ENCODE data around the gene CLDN1. TPM values are rescaled to one million over a fixed set of nuclear protein-coding genes. Genes with fewer than 3 reads are reported as not detected.

The CLDN1 gene
- total and polyA plus RNA-seq, 10 of the 15 experiments (the other 5 are each of a cell fraction or from before 2014, with no cell fraction given), result 3.4 to 22.8 (median 8.5) TPM

GRCh38 chr3:190369668-190370295 lies 47.5 kb upstream of the CLDN1 start:
- ATAC-seq (no peak), DNase-seq (ENCODE audit: low read depth, low spot score) (no peak), FAIRE-seq (no peak)
- no peaks in the 10 kb centered on the region for H3K36me3 ChIP-seq (ENCODE audit: control insufficient read depth in 2 of 2, insufficient read depth in 2 of 2, low read length in 1 of 2)
- H3K27me3 ChIP-seq (replicated peaks in 1 of 2; ENCODE audit: control insufficient read depth in 2 of 2, insufficient read depth in 2 of 2, low read length in 1 of 2), result no peaks in the 10 kb centered on the region; a peak in 1 of 4 replicates
- H4K20me1 ChIP-seq (ENCODE audit: control insufficient read depth, insufficient read depth), result no peaks in the 10 kb centered on the region
- TF ChIP-seq GABPA (IDR thresholded peaks at IDR 0.05; ENCODE audit: low read depth) (no peak), ZBTB4 (CRISPR knock-in tag; IDR thresholded peaks at IDR 0.05) (no peak), POU2F2 (IDR thresholded peaks at IDR 0.05; ENCODE audit: borderline replicate concordance, low read depth, low read length) (no peak), RFX5 (IDR thresholded peaks at IDR 0.05; ENCODE audit: low read depth, low read length) (no peak), MYB (IDR thresholded peaks at IDR 0.05; ENCODE audit: borderline replicate concordance, low read depth, low read length) (no peak), PAX8 (IDR thresholded peaks at IDR 0.05) (no peak), BRCA1 (IDR thresholded peaks at IDR 0.05; ENCODE audit: low read depth, low read length) (no peak)
- intact Hi-C loops (cut with micrococcal nuclease; ENCODE audit: unreplicated experiment), result no loop called here
- H3K79me2 ChIP-seq (ENCODE audit: control insufficient read depth, insufficient read depth, low read length), result no peaks in the 10 kb centered on the region
- H3K4me1 ChIP-seq (ENCODE audit: control insufficient read depth, insufficient read depth, low read length), result no peaks in the 10 kb centered on the region
- ChIA-PET POLR2A (interaction anchor here (1.1 kb wide), 1 partner anchor 18 kb away, joined by 3 read pairs; no protein-coding TSS in a partner anchor), RAD21 (ENCODE audit: unreplicated experiment) (interaction anchor here (0.8 to 1.5 kb wide), 3 partner anchors 9 to 48 kb away, joined by 3 to 6 read pairs (median 4); partner anchors contain the start of gene CLDN1), CTCF (interaction anchor here (0.6 to 2.3 kb wide), 6 partner anchors 9 to 145 kb away, joined by 3 to 16 read pairs (median 3); no protein-coding TSS in a partner anchor), SMC1A (ENCODE audit: uncharacterized antibody, unreplicated experiment) (interaction anchor here (0.8 to 1.3 kb wide), 7 partner anchors 8 to 276 kb away, joined by 3 to 5 read pairs (median 3); no protein-coding TSS in a partner anchor)
- no peak overlapping the region for H3K9ac ChIP-seq (ENCODE audit: control insufficient read depth, insufficient read depth, low read length)
- no peaks in the 10 kb centered on the region for H3K9me3 ChIP-seq (replicated peaks; ENCODE audit: control insufficient read depth, insufficient read depth, low read length)
- no peak overlapping the region for H3K4me3 ChIP-seq
- H3K27ac ChIP-seq (ENCODE audit: control insufficient read depth, insufficient read depth), result no peak overlapping the region
- H3K4me2 ChIP-seq (ENCODE audit: control insufficient read depth, insufficient read depth), result no peak overlapping the region
- H2AFZ ChIP-seq (ENCODE audit: control insufficient read depth, low read depth, low read length), result no peak overlapping the region
- BruUV-seq (replicated peaks), result no TSS peak
- 17% methylated on average over 5 of the region's 5 CpGs for WGBS (ENCODE audit: insufficient coverage, insufficient replicate concordance, low lambda C conversion rate, missing lambda C conversion rate)
- in situ Hi-C loops (cut with MboI), result no loop called here

Measured in GM12878 (cell line).